NCI-H774 (cell line): ENCODE measurements around the gene FBRSL1.
"Not testable (repeated sequence)": the region's sequence is repeated elsewhere in the genome, so short reads cannot be mapped to it uniquely, and the experiment has no call there.

Experiments
- DNase-seq: peaks from one replicate; lab custom pipeline; 2025; lab: John Stamatoyannopoulos, UW

FBRSL1 gene

GRCh38 chr12:132489602-132490266 lies at the start of gene FBRSL1:
FBRSL1 (plus strand) TSS chr12:132490151.
- peak; percentile 91 for DNase-seq

GRCh38 chr12:132440420-132440819 lies 49.5 kb upstream of the FBRSL1 start:
- not testable (repeated sequence) for DNase-seq

GRCh38 chr12:132441871-132442863 lies 47.8 kb upstream of the FBRSL1 start:
- DNase-seq: no peak

GRCh38 chr12:132443091-132443490 lies 46.9 kb upstream of the FBRSL1 start:
- DNase-seq: no peak

GRCh38 chr12:132444283-132444682 lies 45.7 kb upstream of the FBRSL1 start:
- DNase-seq: no peak

- no peak for DNase-seq
Observed at GRCh38 chr12:132444957-132445883, 44.7 kb upstream of the FBRSL1 start.

- peak; percentile 81 for DNase-seq
Observed at GRCh38 chr12:132445884-132446632, 43.9 kb upstream of the FBRSL1 start.

- no peak for DNase-seq
Observed at GRCh38 chr12:132446633-132447326, 43.2 kb upstream of the FBRSL1 start.

GRCh38 chr12:132447327-132447720 lies 42.6 kb upstream of the FBRSL1 start:
- DNase-seq: no peak

GRCh38 chr12:132447731-132448462 lies 42.1 kb upstream of the FBRSL1 start:
- DNase-seq: no peak

GRCh38 chr12:132448463-132448820 lies 41.5 kb upstream of the FBRSL1 start:
- DNase-seq: no peak

- DNase-seq: no peak
Observed at GRCh38 chr12:132449565-132450417, 40.2 kb upstream of the FBRSL1 start.

- DNase-seq: no peak
Observed at GRCh38 chr12:132450418-132451171, 39.4 kb upstream of the FBRSL1 start.

GRCh38 chr12:132451172-132451835 lies 38.6 kb upstream of the FBRSL1 start:
- DNase-seq: no peak

- no peak for DNase-seq
Observed at GRCh38 chr12:132451836-132452195, 38.1 kb upstream of the FBRSL1 start.

GRCh38 chr12:132452596-132453350 lies 37.2 kb upstream of the FBRSL1 start:
- DNase-seq: no peak
